ENCODE results near the gene VSTM2L. TPM values are rescaled to one million over a fixed set of nuclear protein-coding genes. Genes with fewer than 3 reads are reported as not detected.

Gene VSTM2L
- total RNA-seq, 4 donors from 2014 or later, result 0.54 to 4.0 (median 1.9) TPM

DNA sequence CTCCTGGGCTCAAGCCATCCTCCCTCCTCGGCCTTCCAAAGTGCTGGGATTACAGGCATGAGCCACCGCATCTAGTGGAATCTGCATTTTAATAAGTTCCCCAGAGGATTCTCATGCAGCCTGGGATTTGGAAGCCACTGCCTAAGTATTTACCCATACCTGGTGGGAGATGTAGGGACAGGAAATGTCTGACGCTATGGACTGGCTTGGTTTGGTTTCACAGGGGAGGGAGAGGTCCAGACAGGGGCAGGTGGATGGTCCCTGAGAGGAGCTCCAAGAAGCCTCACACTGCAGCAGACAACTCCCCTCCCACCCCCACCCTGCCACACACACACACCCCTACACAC is 4.4 kb downstream of the VSTM2L start:
- Histone ChIP-seq H3K27ac (no peak overlapping the region), H3K27me3 (peaks cover 4% of the 10 kb centered on the region), H3K4me1 (peaks cover 5 to 11% of the 10 kb centered on the region in 2 donors), H3K9me3 (no peaks in the 10 kb centered on the region), H3K36me3 (no peaks in the 10 kb centered on the region), H3K4me3 (replicated peaks in 1 of 3) (no peak overlapping the region)
- TF ChIP-seq POLR2A (IDR thresholded peaks at IDR 0.05), result no peak
- TF ChIP-seq, protein P1, sequence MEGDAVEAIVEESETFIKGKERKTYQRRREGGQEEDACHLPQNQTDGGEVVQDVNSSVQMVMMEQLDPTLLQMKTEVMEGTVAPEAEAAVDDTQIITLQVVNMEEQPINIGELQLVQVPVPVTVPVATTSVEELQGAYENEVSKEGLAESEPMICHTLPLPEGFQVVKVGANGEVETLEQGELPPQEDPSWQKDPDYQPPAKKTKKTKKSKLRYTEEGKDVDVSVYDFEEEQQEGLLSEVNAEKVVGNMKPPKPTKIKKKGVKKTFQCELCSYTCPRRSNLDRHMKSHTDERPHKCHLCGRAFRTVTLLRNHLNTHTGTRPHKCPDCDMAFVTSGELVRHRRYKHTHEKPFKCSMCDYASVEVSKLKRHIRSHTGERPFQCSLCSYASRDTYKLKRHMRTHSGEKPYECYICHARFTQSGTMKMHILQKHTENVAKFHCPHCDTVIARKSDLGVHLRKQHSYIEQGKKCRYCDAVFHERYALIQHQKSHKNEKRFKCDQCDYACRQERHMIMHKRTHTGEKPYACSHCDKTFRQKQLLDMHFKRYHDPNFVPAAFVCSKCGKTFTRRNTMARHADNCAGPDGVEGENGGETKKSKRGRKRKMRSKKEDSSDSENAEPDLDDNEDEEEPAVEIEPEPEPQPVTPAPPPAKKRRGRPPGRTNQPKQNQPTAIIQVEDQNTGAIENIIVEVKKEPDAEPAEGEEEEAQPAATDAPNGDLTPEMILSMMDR (IDR thresholded peaks at IDR 0.05), result no peak
- DNase-seq, result no peak
- 34 to 36% methylated on average over 3 of the region's 3 CpGs for WGBS, 2 donors
- intact Hi-C loops (cut with DNase I), result no loop called here

GRCh38 chr20:37907677-37908401 is 4.9 kb downstream of the VSTM2L start:
- H3K36me3 ChIP-seq, result no peaks in the 10 kb centered on the region
- peaks cover 4% of the 10 kb centered on the region for H3K27me3 ChIP-seq
- 23 to 32% methylated on average over 16 to 17 of the region's 17 CpGs for WGBS, 2 donors
- no peak for TF ChIP-seq POLR2A (IDR thresholded peaks at IDR 0.05)
- TF ChIP-seq, protein P1 (IDR thresholded peaks at IDR 0.05), result no peak
- H3K4me3 ChIP-seq (replicated peaks in 1 of 3), result no peak overlapping the region
- no peak overlapping the region for H3K27ac ChIP-seq
- peak in 1 of 2 donors; percentile 36 for DNase-seq
- H3K4me1 ChIP-seq, result peaks cover under 1 to 6% of the 10 kb centered on the region in 2 donors
- H3K9me3 ChIP-seq, result no peaks in the 10 kb centered on the region
- intact Hi-C loops (cut with DNase I), result no loop called here

DNA sequence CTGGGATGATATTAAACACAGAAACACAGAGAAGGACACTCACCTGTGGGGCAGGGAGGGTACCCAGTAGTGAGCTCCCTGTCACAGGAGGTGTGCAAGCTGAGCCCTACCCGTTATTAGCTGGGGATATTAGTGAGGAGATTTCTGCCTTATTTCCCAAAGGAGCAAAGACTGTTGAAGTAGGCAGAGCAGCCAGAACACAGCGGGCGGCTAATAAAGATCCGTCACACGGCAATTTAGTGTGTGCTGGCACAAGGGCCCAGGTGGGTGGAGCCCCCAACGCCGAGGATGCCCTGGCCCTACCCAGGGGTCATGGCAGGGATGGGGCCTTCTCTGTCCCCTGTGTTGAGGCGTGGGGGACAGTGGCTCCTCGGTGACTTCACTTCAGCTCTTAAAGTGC is 8.3 kb downstream of the VSTM2L start:
- peaks cover 3 to 12% of the 10 kb centered on the region in 2 donors for H3K4me1 ChIP-seq
- peaks cover 5% of the 10 kb centered on the region for H3K27me3 ChIP-seq
- TF ChIP-seq, protein P1 (IDR thresholded peaks at IDR 0.05), result no peak
- TF ChIP-seq POLR2A (IDR thresholded peaks at IDR 0.05), result no peak
- no peaks in the 10 kb centered on the region for H3K36me3 ChIP-seq
- H3K27ac ChIP-seq, result no peak overlapping the region
- WGBS, 2 donors, result 57 to 61% methylated on average over 7 to 9 of the region's 9 CpGs
- intact Hi-C loops (cut with DNase I), result no loop called here
- no peaks in the 10 kb centered on the region for H3K9me3 ChIP-seq
- DNase-seq, result no peak
- no peak overlapping the region for H3K4me3 ChIP-seq (replicated peaks in 1 of 3)

DNA sequence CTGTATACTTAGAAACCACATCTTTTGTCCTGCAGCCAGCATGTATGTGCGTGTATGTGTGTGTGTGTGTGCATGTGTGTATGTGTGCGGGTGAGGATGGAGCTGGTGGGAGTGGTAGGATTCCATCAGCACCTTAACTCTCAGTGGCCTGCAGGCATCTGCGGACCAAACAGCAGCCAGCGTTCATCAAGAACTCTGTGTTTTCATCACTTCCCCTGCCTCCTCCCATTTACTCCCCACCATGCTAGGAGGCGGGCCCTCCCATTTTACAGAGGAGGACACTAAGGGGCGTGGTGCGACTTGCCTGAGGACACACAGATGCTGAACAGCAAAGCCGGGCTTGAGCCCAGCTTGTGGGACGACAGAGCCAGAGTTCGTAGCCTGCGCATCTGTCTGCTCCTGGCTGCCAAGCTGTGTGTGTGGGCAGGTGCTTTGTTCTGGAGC is 8.9 kb downstream of the VSTM2L start:
- Histone ChIP-seq H3K4me1 (peaks cover 3 to 14% of the 10 kb centered on the region in 2 donors), H3K36me3 (no peaks in the 10 kb centered on the region), H3K27ac (no peak overlapping the region), H3K4me3 (replicated peaks in 1 of 3) (no peak overlapping the region), H3K27me3 (peaks cover 5% of the 10 kb centered on the region), H3K9me3 (no peaks in the 10 kb centered on the region)
- intact Hi-C loops (cut with DNase I), result no loop called here
- no peak for TF ChIP-seq POLR2A (IDR thresholded peaks at IDR 0.05)
- TF ChIP-seq, protein P1 (IDR thresholded peaks at IDR 0.05), result no peak
- no peak for DNase-seq
- WGBS, 2 donors, result 13 to 16% methylated on average over 6 to 8 of the region's 11 CpGs

- 64 to 67% methylated on average over 6 of the region's 6 CpGs for WGBS, 2 donors
- no peaks in the 10 kb centered on the region for H3K36me3 ChIP-seq
- TF ChIP-seq POLR2A (IDR thresholded peaks at IDR 0.05), result no peak
- TF ChIP-seq, protein P1 (IDR thresholded peaks at IDR 0.05), result no peak
- intact Hi-C loops (cut with DNase I), result no loop called here
- peaks cover 3 to 14% of the 10 kb centered on the region in 2 donors for H3K4me1 ChIP-seq
- peaks cover 5% of the 10 kb centered on the region for H3K27me3 ChIP-seq
- H3K4me3 ChIP-seq (replicated peaks in 1 of 3), result no peak overlapping the region
- DNase-seq, result no peak
- no peak overlapping the region for H3K27ac ChIP-seq
- no peaks in the 10 kb centered on the region for H3K9me3 ChIP-seq
Observed at GRCh38 chr20:37912874-37913273, 9.9 kb downstream of the VSTM2L start.
